HG02981 (cell line): Measurements from ENCODE around the gene PCF11.

Source experiments
- ATAC-seq: cut with Tn5 transposase; IDR thresholded peaks from one replicate; pipeline ENCODE4 v1.9.1; 2021; ENCODE audit warnings: mild to moderate bottlenecking, moderate library complexity; ENCODE audit not compliant: unreplicated experiment

The PCF11 gene

GRCh38 chr11:83151274-83151977 lies 5.5 kb upstream of the PCF11 start:
- no peak for ATAC-seq

GRCh38 chr11:83152264-83152663 lies 4.7 kb upstream of the PCF11 start:
- ATAC-seq = no peak

- ATAC-seq = no peak
Measured at GRCh38 chr11:83153764-83154163, 3.2 kb upstream of the PCF11 start.

GRCh38 chr11:83156144-83156995 lies 561 bp upstream of the PCF11 start:
- ATAC-seq = peak; percentile 95

GRCh38 chr11:83157594-83158356 lies 844 bp downstream of the PCF11 start:
- ATAC-seq = no peak

- ATAC-seq = no peak
Measured at GRCh38 chr11:83158357-83158786, 1.4 kb downstream of the PCF11 start.

GRCh38 chr11:83158965-83159901 lies 2.3 kb downstream of the PCF11 start:
- no peak for ATAC-seq

GRCh38 chr11:83159902-83160865 lies 3.3 kb downstream of the PCF11 start:
- no peak for ATAC-seq

GRCh38 chr11:83161610-83162199 lies 4.8 kb downstream of the PCF11 start:
- no peak for ATAC-seq

- ATAC-seq = no peak
Measured at GRCh38 chr11:83162377-83162776, 5.4 kb downstream of the PCF11 start.

- ATAC-seq = no peak
Measured at GRCh38 chr11:83166193-83166866, 9.4 kb downstream of the PCF11 start.

- ATAC-seq = no peak
Measured at GRCh38 chr11:83168756-83169155, 11.8 kb downstream of the PCF11 start.

- no peak for ATAC-seq
Measured at GRCh38 chr11:83170865-83171264, 13.9 kb downstream of the PCF11 start.

- ATAC-seq = no peak
Measured at GRCh38 chr11:83172551-83172950, 15.6 kb downstream of the PCF11 start.

- ATAC-seq = no peak
Measured at GRCh38 chr11:83174008-83174407, 17.1 kb downstream of the PCF11 start.

- ATAC-seq = no peak
Measured at GRCh38 chr11:83175815-83176214, 18.9 kb downstream of the PCF11 start.

GRCh38 chr11:83181815-83182214 lies 24.9 kb downstream of the PCF11 start:
- no peak for ATAC-seq

GRCh38 chr11:83185767-83186166 lies 28.8 kb downstream of the PCF11 start:
- no peak for ATAC-seq
